ENCODE measurements around the gene PANX2. TPM values are rescaled to one million over a fixed set of nuclear protein-coding genes. Genes with fewer than 3 reads are reported as not detected.

PANX2 gene
- total and polyA plus RNA-seq, 2 of the 13 experiments (the other 11 are each of a cell fraction or from before 2014, with no cell fraction given) = 0.15 to 1.1 TPM

- TF ChIP-seq ZBTB33 (CRISPR knock-in tag; IDR thresholded peaks at IDR 0.05) (0 out of 2 replicates have a peak, but pooled peaks have one; percentile 22), HDAC6 (IDR thresholded peaks at IDR 0.05; ENCODE audit: low read depth, low read length) (no peak), ZNF160 (CRISPR knock-in tag; IDR thresholded peaks at IDR 0.05) (no peak), BCL6 (CRISPR knock-in tag; IDR thresholded peaks at IDR 0.05) (no peak), MYNN (CRISPR knock-in tag; IDR thresholded peaks at IDR 0.05; ENCODE audit: low read depth) (no peak), MED8 (CRISPR knock-in tag; IDR thresholded peaks at IDR 0.05; ENCODE audit: insufficient replicate concordance) (no peak), ZNF7 (CRISPR knock-in tag; IDR thresholded peaks at IDR 0.05) (no peak), ZBTB25 (CRISPR knock-in tag; IDR thresholded peaks at IDR 0.05) (no peak), AGO1 (IDR thresholded peaks at IDR 0.05; ENCODE audit: low read depth, low read length, poor library complexity, severe bottlenecking) (no peak), KLF16 (CRISPR knock-in tag; IDR thresholded peaks at IDR 0.05) (peak in 1 of 2 experiments; percentile 44; a peak in 1 of 4 replicates), ATF6 (CRISPR knock-in tag; conservative IDR thresholded peaks at IDR 0.05) (no peak), TBX3 (IDR thresholded peaks at IDR 0.05; ENCODE audit: borderline replicate concordance) (0 out of 2 replicates have a peak, but pooled peaks have one; percentile 18), BRF2 (CRISPR knock-in tag; IDR thresholded peaks at IDR 0.05) (no peak), ZIK1 (CRISPR knock-in tag; IDR thresholded peaks at IDR 0.05; ENCODE audit: borderline replicate concordance, low read depth) (no peak; the same call in 1 of the 2 replicates), POLR2AphosphoS2 (IDR thresholded peaks at IDR 0.05; ENCODE audit: low read depth, low read length) (no peak), U2AF2 (IDR thresholded peaks at IDR 0.05; ENCODE audit: low read depth, low read length) (no peak), TFAP4 (IDR thresholded peaks at IDR 0.05; ENCODE audit: borderline replicate concordance, low read depth) (no peak), MYC (CRISPR knock-in tag; IDR thresholded peaks at IDR 0.05; ENCODE audit: borderline replicate concordance) (peak; percentile 53; the same call in 1 of the 2 replicates), RXRA (CRISPR knock-in tag; IDR thresholded peaks at IDR 0.05) (peak; percentile 75), ZNF619 (CRISPR knock-in tag; IDR thresholded peaks at IDR 0.05) (0 out of 2 replicates have a peak, but pooled peaks have one; percentile 22), DR1 (CRISPR knock-in tag; IDR thresholded peaks at IDR 0.05) (peak; percentile 49; the same call in 1 of the 2 replicates)
These were observed 23.9 kb upstream of the PANX2 start (continued) for GRCh38 chr22:50146439-50147238.

All from HepG2 (cell line).